HEK293 (cell line): ENCODE results near the gene ZCCHC2.

Source experiments
- CTCF ChIA-PET: fragments of 350-600 bp; formaldehyde crosslinking; extraction: SDS; loops from one replicate; lab custom pipeline; 2021; ENCODE audit warnings: antibody characterized with exemption; lab: Yijun Ruan, JAX
- POLR2A ChIA-PET: fragments of 300-600 bp; formaldehyde crosslinking; extraction: SDS; loops from one replicate; lab custom pipeline; 2020; ENCODE audit warnings: antibody characterized with exemption, inconsistent platforms; lab: Yijun Ruan, JAX
- H3K27ac ChIP-seq: fragments of 200-500 bp; sonication (Bioruptor generic); 2 replicates; pipeline ENCODE4 v1.5.1; 2014; ENCODE audit warnings: low read depth, low read length, control low read depth, inconsistent platforms; ENCODE audit errors: extremely low read depth
- H3K36me3 ChIP-seq, 2 experiments: fragments of 200-500 bp in 1 of 2; sonication (Bioruptor generic) in 1 of 2; 1 replicate in 1 of 2; 2 replicates in 1 of 2; pipeline ENCODE4 v1.5.1; 2014 to 2017; ENCODE audit warnings: inconsistent platforms in 2 of 2, low read length in 2 of 2; ENCODE audit not compliant: control insufficient read depth in 2 of 2, insufficient read depth in 1 of 2
- H3K4me1 ChIP-seq: fragments of 200-500 bp; sonication (Bioruptor generic); 2 replicates; pipeline ENCODE4 v1.5.1; 2014; ENCODE audit warnings: mild to moderate bottlenecking, low read length, inconsistent platforms; ENCODE audit not compliant: control insufficient read depth, insufficient read depth
- H3K4me3 ChIP-seq: 2 replicates; pipeline ENCODE4 v1.5.1; 2011; ENCODE audit warnings: low read depth, mild to moderate bottlenecking, control low read depth, low read length, moderate library complexity
- H3K9me3 ChIP-seq: fragments of 200-500 bp; sonication (Bioruptor generic); 2 replicates; pipeline ENCODE4 v1.5.1; 2014; ENCODE audit warnings: low read depth, low read length, inconsistent platforms; ENCODE audit not compliant: control insufficient read depth, insufficient read depth
- EGR2 ChIP-seq: fragments of 450-650 bp; formaldehyde crosslinking; IDR thresholded peaks from 2 replicates; pipeline ENCODE4 v1.5.1; 2016; ENCODE audit warnings: low read depth, missing biosample characterization, missing genetic modification characterization
- HOXD13 ChIP-seq: sonication (generic); formaldehyde crosslinking; IDR thresholded peaks from 2 replicates; pipeline ENCODE4 v1.8.0; 2022; ENCODE audit warnings: missing genetic modification reagents, borderline replicate concordance
- MEIS1 ChIP-seq: sonication (generic); formaldehyde crosslinking; IDR thresholded peaks from 2 replicates; pipeline ENCODE4 v1.8.1; 2022; ENCODE audit warnings: missing genetic modification reagents, mild to moderate bottlenecking, borderline replicate concordance
- PRDM1 ChIP-seq: fragments of 450-650 bp; formaldehyde crosslinking; IDR thresholded peaks from 2 replicates; pipeline ENCODE4; 2016; ENCODE audit warnings: missing biosample characterization, missing genetic modification characterization
- ZBTB10 ChIP-seq: fragments of 450-650 bp; formaldehyde crosslinking; IDR thresholded peaks from 2 replicates; pipeline ENCODE4 v1.5.1; 2016; ENCODE audit warnings: missing biosample characterization, missing genetic modification characterization
- ZNF23 ChIP-seq: fragments of 450-650 bp; formaldehyde crosslinking; IDR thresholded peaks from 2 replicates; pipeline ENCODE4 v1.5.1; 2016; ENCODE audit warnings: missing biosample characterization, missing genetic modification characterization, borderline replicate concordance
- ZNF311 ChIP-seq: fragments of 450-650 bp; formaldehyde crosslinking; IDR thresholded peaks from 2 replicates; pipeline ENCODE4 v1.5.1; 2017; ENCODE audit warnings: missing biosample characterization, missing genetic modification characterization, borderline replicate concordance
- ZNF341 ChIP-seq: fragments of 450-650 bp; formaldehyde crosslinking; IDR thresholded peaks from 2 replicates; pipeline ENCODE4; 2016; ENCODE audit warnings: low read depth, missing biosample characterization, missing genetic modification characterization
- ZNF350 ChIP-seq: fragments of 450-650 bp; formaldehyde crosslinking; IDR thresholded peaks from 2 replicates; pipeline ENCODE4 v1.5.0; 2017; ENCODE audit warnings: missing biosample characterization, mild to moderate bottlenecking, missing genetic modification characterization
- ZNF423 ChIP-seq: fragments of 450-650 bp; formaldehyde crosslinking; IDR thresholded peaks from 2 replicates; pipeline ENCODE4 v1.5.1; 2016; ENCODE audit warnings: missing biosample characterization, missing genetic modification characterization
- ZNF510 ChIP-seq: fragments of 450-650 bp; formaldehyde crosslinking; IDR thresholded peaks from 2 replicates; pipeline ENCODE4 v1.5.1; 2018; ENCODE audit warnings: mild to moderate bottlenecking, missing genetic modification characterization, missing biosample characterization; ENCODE audit not compliant: insufficient replicate concordance
- ZNF558 ChIP-seq: fragments of 450-650 bp; formaldehyde crosslinking; IDR thresholded peaks from 2 replicates; pipeline ENCODE4 v1.5.1; 2016; ENCODE audit warnings: missing biosample characterization, missing genetic modification characterization
- ZNF704 ChIP-seq: fragments of 450-650 bp; formaldehyde crosslinking; IDR thresholded peaks from 2 replicates; pipeline ENCODE4 v1.5.1; 2016; ENCODE audit warnings: missing biosample characterization, missing genetic modification characterization
- ZNF776 ChIP-seq: fragments of 450-650 bp; formaldehyde crosslinking; IDR thresholded peaks from 2 replicates; pipeline ENCODE4 v1.5.0; 2017; ENCODE audit warnings: missing biosample characterization, missing genetic modification characterization, borderline replicate concordance
- ZSCAN18 ChIP-seq: fragments of 450-650 bp; formaldehyde crosslinking; IDR thresholded peaks from 2 replicates; pipeline ENCODE4 v1.5.1; 2016; ENCODE audit warnings: missing biosample characterization, missing genetic modification characterization
- ZSCAN30 ChIP-seq: fragments of 450-650 bp; IDR thresholded peaks from 2 replicates; pipeline ENCODE4 v1.5.1; 2018; ENCODE audit warnings: missing biosample characterization, mild to moderate bottlenecking, missing genetic modification characterization, moderate library complexity
- TF ChIP-seq, protein P1 (sequence below): fragments of 450-650 bp; formaldehyde crosslinking; IDR thresholded peaks from 2 replicates; pipeline ENCODE4 v1.5.1; 2017; ENCODE audit warnings: missing biosample characterization, missing genetic modification characterization
- TF ChIP-seq, protein P2 (sequence below): fragments of 450-650 bp; formaldehyde crosslinking; IDR thresholded peaks from 2 replicates; pipeline ENCODE4 v1.5.1; 2016; ENCODE audit warnings: missing biosample characterization, missing genetic modification characterization

Gene ZCCHC2

DNA sequence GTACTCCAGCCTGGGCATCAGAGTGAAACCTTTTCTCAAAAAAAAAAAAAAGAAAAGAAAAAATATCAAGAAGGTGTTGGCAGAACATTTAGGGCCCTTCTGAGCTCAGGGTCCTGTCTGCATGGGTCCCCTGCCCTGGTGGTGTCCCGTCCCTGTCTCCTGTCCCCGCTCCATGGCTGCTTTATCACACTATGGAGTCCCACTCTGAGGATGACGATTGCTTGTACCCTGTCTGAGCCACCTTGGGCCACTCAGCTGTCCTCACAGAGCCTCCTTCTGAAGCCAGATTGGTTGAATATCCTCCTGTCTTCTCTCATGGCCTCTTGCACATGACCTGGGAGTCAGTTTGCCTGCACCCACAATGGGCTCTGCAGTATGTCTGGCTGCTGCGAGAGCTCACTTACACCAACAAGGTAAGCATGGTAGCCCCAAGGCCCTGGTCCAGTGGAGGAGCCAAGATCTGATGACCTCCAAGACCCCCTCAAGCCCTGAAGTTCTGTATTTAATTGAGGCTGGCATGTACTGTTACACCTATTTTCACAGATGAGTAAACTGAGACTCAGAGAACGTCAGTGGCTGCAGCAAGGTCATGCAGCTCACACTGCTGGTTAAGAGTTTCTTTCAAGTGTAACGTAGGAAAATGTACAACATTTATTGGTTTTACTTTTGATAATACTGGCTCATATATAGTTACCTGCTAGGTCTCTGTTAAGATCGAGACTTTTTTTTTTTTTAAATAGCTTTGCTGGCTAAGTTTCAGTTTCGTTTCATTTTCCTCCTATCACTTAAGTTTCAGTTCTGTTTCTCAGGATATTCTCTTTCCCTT, 16.9 kb upstream of the ZCCHC2 start:
- no peak overlapping the region for H3K27ac ChIP-seq
- POLR2A ChIA-PET: interaction anchor here (0.6 kb wide), 1 partner anchor 19 kb away, joined by 5 read pairs; no protein-coding TSS in a partner anchor
- TF ChIP-seq ZNF510 (tag by site-specific recombination) (no peak), ZSCAN18 (tag by site-specific recombination) (no peak)
- TF ChIP-seq, protein P1, sequence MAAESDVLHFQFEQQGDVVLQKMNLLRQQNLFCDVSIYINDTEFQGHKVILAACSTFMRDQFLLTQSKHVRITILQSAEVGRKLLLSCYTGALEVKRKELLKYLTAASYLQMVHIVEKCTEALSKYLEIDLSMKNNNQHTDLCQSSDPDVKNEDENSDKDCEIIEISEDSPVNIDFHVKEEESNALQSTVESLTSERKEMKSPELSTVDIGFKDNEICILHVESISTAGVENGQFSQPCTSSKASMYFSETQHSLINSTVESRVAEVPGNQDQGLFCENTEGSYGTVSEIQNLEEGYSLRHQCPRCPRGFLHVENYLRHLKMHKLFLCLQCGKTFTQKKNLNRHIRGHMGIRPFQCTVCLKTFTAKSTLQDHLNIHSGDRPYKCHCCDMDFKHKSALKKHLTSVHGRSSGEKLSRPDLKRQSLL (tag by site-specific recombination): no peak
- H3K4me3 ChIP-seq: no peak overlapping the region
- no peaks in the 10 kb centered on the region for H3K4me1 ChIP-seq
- CTCF ChIA-PET: interaction anchor here (0.8 to 1.8 kb wide), 2 partner anchors 48 to 80 kb away, joined by 3 to 6 read pairs; no protein-coding TSS in a partner anchor
- H3K36me3 ChIP-seq: no peaks in the 10 kb centered on the region
- no peaks in the 10 kb centered on the region for H3K9me3 ChIP-seq

DNA sequence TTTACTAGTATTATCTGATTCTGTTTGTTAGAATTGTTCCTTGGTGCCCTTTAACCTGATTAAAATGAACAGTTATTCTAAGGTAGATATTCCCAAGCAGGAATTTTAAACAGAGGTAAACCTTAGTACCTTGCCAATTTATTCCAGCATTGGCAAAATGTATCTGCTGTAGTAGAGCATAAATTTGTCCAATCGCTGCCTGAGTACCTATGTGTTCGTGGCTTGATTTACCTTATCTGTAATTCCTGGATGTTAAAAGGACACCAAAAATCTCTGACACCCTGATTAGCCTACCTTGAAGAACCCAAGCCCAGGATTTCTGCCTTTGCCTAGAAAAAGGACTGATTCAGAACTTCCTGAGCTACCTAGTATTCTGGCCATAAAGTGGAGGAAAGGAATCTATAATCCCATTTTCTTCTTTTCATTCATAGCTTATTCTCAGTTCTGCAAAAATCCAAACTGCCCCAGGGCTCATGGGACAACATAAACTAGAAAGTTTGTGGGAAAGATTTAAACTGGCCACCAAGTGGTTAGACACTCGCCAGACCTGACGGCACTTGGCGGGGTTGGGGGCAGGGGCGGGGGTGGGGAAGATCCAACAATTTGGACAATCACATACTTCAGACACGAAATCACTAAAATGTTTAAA, 16.2 kb upstream of the ZCCHC2 start:
- POLR2A ChIA-PET: no interaction called here
- TF ChIP-seq PRDM1 (tag by site-specific recombination) (no peak), ZBTB10 (tag by site-specific recombination) (no peak), ZNF558 (tag by site-specific recombination) (no peak), MEIS1 (CRISPR knock-in tag) (no peak), ZSCAN30 (tag by site-specific recombination) (no peak), HOXD13 (no peak), ZNF341 (tag by site-specific recombination) (no peak), ZNF776 (tag by site-specific recombination) (no peak)
- H3K36me3 ChIP-seq: no peaks in the 10 kb centered on the region
- no peak overlapping the region for H3K27ac ChIP-seq
- H3K4me1 ChIP-seq: no peaks in the 10 kb centered on the region
- no peaks in the 10 kb centered on the region for H3K9me3 ChIP-seq
- CTCF ChIA-PET: interaction anchor here (0.8 to 1.8 kb wide), 2 partner anchors 49 to 81 kb away, joined by 3 to 6 read pairs; no protein-coding TSS in a partner anchor
- no peak overlapping the region for H3K4me3 ChIP-seq

DNA sequence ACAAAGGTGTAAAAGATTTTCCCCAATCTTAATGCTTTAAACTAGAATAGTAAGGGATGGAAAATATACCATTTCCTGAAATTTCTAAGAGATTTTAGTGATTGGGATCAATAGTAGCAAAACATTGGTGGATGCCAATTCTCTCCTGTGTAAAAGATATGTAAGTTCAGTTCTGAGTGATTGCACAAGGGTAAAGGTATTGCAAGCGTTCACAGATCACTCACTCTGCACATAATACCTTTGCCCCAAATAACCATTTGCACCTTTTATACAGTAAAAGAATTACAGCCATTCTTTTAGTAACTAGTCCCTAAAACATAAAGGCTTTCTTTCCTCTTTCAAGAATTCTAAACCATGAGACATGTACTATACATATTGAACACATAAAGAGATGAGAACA, 13.0 kb upstream of the ZCCHC2 start:
- Histone ChIP-seq H3K9me3 (peaks cover 2% of the 10 kb centered on the region; the same call in 1 of the 2 replicates), H3K4me3 (no peak overlapping the region), H3K27ac (no peak overlapping the region), H3K36me3 (no peaks in the 10 kb centered on the region), H3K4me1 (no peaks in the 10 kb centered on the region)
- ChIA-PET POLR2A (no interaction called here), CTCF (interaction anchor here (0.6 kb wide), 1 partner anchor 12 kb away, joined by 3 read pairs; no protein-coding TSS in a partner anchor)
- TF ChIP-seq EGR2 (tag by site-specific recombination): no peak
- no peak for TF ChIP-seq ZNF704 (tag by site-specific recombination)
- TF ChIP-seq ZNF311 (tag by site-specific recombination): no peak
- no peak for TF ChIP-seq ZNF350 (tag by site-specific recombination)
- TF ChIP-seq ZNF423 (tag by site-specific recombination): no peak
- no peak for TF ChIP-seq HOXD13
- TF ChIP-seq, protein P2, sequence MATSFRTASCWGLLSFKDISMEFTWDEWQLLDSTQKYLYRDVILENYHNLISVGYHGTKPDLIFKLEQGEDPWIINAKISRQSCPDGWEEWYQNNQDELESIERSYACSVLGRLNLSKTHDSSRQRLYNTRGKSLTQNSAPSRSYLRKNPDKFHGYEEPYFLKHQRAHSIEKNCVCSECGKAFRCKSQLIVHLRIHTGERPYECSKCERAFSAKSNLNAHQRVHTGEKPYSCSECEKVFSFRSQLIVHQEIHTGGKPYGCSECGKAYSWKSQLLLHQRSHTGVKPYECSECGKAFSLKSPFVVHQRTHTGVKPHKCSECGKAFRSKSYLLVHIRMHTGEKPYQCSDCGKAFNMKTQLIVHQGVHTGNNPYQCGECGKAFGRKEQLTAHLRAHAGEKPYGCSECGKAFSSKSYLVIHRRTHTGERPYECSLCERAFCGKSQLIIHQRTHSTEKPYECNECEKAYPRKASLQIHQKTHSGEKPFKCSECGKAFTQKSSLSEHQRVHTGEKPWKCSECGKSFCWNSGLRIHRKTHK (tag by site-specific recombination): no peak
- no peak for TF ChIP-seq ZNF23 (tag by site-specific recombination)
